ENCODE data around the gene MYCL.
"Not testable (repeated sequence)": the region's sequence is repeated elsewhere in the genome, so short reads cannot be mapped to it uniquely, and the experiment has no call there.

Gene MYCL

GRCh38 chr1:39919545-39919944 lies 17.8 kb upstream of the MYCL start:
- peak in 1 of 4 experiments; percentile 23 for DNase-seq (ENCODE audit: low read depth in 4 of 4, low spot score in 1 of 4)

GRCh38 chr1:39917825-39918224 lies 16.1 kb upstream of the MYCL start:
- DNase-seq (ENCODE audit: low read depth in 4 of 4, low spot score in 1 of 4): no peak

DNA sequence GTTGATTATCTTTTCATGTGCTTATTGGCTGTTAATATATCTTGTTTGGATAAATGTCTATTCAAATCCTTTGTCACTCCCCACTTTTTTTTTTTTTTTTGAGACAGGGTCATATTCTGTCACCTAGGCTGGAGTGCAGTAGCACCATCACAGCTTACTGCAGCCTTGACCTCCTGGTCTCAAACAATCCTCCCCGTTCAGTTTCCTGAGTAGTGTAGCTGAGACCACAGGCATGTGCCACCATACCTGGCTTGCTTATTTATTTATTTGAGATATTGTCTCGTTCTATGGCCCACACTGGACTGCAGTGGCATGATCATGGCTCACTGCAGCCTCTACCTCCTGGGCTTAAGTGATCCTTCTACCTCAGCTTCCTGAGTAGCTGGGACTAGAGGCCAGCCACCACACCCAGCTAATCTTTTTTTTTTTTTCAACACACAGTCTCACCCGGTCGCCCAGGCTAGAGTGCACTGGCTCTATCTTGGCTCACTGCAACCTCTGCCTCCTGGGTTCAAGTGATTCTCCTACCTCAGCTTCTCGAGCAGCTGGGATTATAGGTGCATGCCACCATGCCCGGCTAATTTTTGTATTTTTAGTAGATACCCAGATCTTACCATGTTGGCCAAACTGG lies 13.9 kb upstream of the MYCL start:
- no peak for DNase-seq (ENCODE audit: low read depth in 4 of 4, low spot score in 1 of 4)

- DNase-seq (ENCODE audit: low read depth in 4 of 4, low spot score in 1 of 4): not testable (repeated sequence)
These were observed 11.4 kb upstream of the MYCL start for GRCh38 chr1:39913136-39913535.

DNA sequence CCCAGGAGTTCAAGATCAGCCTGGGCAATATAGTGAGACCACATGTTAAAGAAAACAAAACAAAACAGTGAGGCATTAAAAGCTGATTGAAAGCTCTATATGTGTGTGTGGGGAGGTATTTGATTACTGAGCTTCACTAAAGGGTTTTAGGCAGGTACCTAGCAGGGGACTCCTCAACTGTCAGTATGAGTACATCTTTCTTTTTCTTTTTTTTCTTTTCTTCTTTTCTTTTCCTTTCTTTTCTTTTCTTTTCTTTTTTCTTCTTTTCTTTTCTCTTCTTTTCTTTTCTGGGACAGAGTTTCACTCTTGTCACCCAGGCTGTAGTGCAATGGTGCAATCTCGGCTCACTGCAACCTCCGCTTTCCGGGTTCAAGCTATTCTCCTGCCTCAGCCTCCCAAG lies 8.5 kb upstream of the MYCL start:
- no peak for DNase-seq (ENCODE audit: low read depth in 4 of 4, low spot score in 1 of 4)

GRCh38 chr1:39908534-39908933 lies 6.8 kb upstream of the MYCL start:
- DNase-seq (ENCODE audit: low read depth in 4 of 4, low spot score in 1 of 4): no peak

- no peak for DNase-seq (ENCODE audit: low read depth in 4 of 4, low spot score in 1 of 4)
These were observed 6.1 kb upstream of the MYCL start for GRCh38 chr1:39907528-39908453.

- no peak for DNase-seq (ENCODE audit: low read depth in 4 of 4, low spot score in 1 of 4)
These were observed 3.5 kb upstream of the MYCL start for GRCh38 chr1:39905172-39905571.

- no peak for DNase-seq (ENCODE audit: low read depth in 4 of 4, low spot score in 1 of 4)
These were observed 717 bp upstream of the MYCL start for GRCh38 chr1:39902460-39902807.

- DNase-seq (ENCODE audit: low read depth in 4 of 4, low spot score in 1 of 4): peak in 1 of 4 experiments; percentile 12
These were observed 328 bp downstream of the MYCL start for GRCh38 chr1:39901464-39901713.

- DNase-seq (ENCODE audit: low read depth in 4 of 4, low spot score in 1 of 4): no peak
These were observed 854 bp downstream of the MYCL start for GRCh38 chr1:39900662-39901463.

- no peak for DNase-seq (ENCODE audit: low read depth in 4 of 4, low spot score in 1 of 4)
These were observed 1.8 kb downstream of the MYCL start for GRCh38 chr1:39899611-39900538.

DNA sequence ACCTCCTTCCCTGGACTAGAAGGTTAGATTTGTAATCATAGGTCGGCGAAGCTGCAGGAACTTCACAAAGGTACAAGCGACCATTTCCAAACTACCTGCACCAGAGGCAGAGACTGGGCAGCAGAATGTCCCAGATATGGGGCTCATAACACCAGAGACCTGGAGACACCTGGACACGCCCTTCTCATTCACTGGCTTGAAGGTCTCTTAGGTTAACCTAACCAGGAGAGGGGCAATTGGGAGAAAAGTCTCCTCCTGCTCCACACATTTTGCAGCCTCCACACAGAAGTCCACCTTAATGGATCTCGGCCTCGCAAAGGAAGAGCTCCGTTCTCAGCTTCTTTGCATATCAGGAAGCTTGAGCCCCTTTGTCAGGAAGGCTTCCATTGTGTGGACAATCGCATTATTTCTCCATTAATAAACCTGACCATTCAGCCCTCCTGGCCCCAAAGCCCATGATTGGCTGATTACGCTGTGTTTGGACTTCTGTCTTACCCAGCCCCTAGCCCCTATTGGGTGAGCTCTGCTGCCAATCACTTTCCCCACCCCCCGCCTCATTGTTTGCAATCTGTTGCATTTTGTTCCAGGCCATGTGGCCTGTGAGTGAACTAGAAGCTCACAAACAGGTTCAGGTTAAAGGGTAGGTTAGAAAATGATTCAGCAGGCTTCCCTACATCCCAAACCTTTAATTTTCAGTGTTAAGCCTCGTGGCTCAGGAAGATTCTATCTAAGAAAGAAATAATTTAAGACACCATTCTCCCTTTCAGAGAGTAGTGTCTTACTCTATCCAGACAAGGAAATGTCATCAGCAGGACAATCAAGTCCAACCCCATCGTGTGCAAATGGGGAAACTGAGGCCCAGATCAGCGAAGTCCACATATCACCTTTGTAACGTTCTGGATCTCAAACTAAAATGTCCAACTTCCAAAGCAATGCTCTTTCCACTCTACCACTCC lies 2.8 kb downstream of the MYCL start:
- no peak for DNase-seq (ENCODE audit: low read depth in 4 of 4, low spot score in 1 of 4)

DNA sequence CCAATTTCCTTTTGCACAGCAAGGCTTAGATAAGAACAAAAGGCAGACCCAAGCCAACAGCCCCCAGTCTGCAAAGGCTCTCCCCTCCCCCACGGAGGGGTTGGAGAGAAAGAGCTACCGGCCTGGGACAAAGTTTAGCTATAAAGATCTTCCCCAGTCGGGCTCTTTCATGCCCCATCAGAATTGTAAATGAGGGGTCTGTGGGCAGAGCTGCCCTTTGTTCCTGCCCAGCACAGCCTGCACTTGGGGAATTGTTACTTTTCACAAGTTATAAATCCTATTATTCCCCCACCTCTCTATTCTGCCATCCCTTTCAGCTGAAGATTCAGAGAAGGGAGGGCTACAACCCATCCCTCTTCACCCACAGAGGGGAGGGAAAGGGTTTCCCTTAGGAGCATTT lies 3.5 kb downstream of the MYCL start:
- DNase-seq (ENCODE audit: low read depth in 4 of 4, low spot score in 1 of 4): no peak

GRCh38 chr1:39896909-39897685 lies 4.6 kb downstream of the MYCL start:
- DNase-seq (ENCODE audit: low read depth in 4 of 4, low spot score in 1 of 4): no peak

DNA sequence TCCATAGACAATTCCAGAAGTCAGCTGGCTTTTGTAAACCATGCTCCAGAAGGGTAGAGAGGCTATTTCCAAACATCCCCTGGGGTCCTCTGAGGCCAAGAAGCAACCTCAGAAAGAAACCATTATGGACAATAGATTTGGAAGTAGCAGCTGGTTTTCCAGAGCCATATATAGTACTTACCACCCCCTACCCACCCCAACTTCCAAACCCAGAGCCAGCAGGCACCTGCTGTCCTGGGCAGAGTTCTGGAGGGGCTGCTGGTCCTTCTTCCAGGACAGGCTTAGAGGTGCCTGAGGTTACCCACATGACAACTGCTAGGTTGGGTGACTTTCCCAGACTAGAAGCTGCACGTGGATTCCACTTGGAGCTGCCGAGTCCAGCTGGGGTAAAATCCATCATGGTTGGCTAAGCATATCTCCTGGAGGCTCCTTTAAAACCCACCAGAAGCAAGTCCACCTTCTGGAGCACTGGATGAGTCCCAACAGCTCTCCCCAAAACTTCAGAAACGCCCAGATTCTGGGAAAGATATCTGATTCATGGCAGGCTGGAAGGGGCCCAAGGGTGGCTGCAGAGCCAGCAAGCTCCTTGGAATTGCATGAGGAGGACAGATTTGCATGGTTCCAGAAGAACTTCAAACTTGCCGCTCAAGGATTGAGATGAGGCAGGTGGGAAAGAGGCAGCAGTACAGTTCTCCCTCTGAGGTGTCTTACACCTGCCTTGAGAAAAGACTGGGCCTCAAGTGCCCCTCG lies 5.8 kb downstream of the MYCL start:
- DNase-seq (ENCODE audit: low read depth in 4 of 4, low spot score in 1 of 4): no peak

DNA sequence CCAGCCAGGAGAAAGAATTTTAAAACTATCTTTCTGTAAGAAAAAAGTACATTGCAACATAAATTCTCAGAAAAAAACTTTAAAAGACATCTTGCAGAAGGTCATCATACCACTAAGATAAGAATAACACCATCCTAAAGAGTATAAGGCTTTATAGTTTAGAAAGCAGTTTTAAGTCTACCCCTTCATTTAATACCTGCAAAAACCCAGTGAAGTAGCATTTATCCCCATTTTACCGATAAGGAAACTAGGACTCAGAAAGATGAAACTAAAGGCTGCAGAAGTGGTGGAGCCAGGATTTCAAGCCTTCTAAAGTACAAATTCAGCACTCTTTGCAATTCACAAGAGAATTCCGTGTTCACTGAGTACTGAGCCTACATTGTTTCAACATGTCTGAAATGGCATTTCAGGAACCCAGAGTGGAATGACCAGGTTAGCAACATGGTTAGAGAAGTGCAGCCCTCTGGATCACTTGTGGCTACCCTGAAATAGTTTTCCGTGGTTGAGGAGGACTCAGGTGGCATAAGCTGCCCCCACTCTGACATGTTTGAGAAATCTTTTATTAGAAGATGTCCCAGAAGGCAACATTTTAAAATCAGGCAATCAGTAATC lies 6.7 kb downstream of the MYCL start:
- DNase-seq (ENCODE audit: low read depth in 4 of 4, low spot score in 1 of 4): no peak

Data from stimulated activated CD4-positive, alpha-beta T cell treated with anti-CD3 and anti-CD28 coated beads, Interleukin-1b, Interleukin-23, amount 100 ng/mL, for 24 hours (primary cell).